Lung (tissue), 12 donors: ENCODE measurements around the gene PCP2. TPM values are rescaled to one million over a fixed set of nuclear protein-coding genes. Genes with fewer than 3 reads are reported as not detected.

ENCODE experiments used
- ATAC-seq: fragments of 200-7000 bp; cut with Tn5 transposase; one replicate; pipeline ENCODE4 v1.9.1; 2020; ENCODE audit warnings: moderate number of reproducible peaks; ENCODE audit not compliant: insufficient read depth, low FRiP score
- DNase-seq, 3 donors: peaks; one replicate each; pipeline ENCODE4 v3.0.0-alpha.2; 2013 to 2017
- H3K27ac ChIP-seq, 2 donors: one replicate each; pipeline ENCODE4 v1.5.1; 2013; ENCODE audit warnings: mild to moderate bottlenecking in 2 of 2, moderate library complexity in 2 of 2, control low read depth in 1 of 2, inconsistent platforms in 1 of 2, low read depth in 1 of 2, low read length in 1 of 2
- H3K27me3 ChIP-seq, 3 donors: one replicate each; pipeline ENCODE4 v1.5.1; 2013; ENCODE audit warnings: low read length in 2 of 3; ENCODE audit not compliant: control insufficient read depth in 3 of 3, insufficient read depth in 3 of 3
- H3K36me3 ChIP-seq, 4 donors: one replicate each; pipeline ENCODE4 v1.5.1; 2013; ENCODE audit warnings: low read length in 4 of 4, mild to moderate bottlenecking in 1 of 4, moderate library complexity in 1 of 4; ENCODE audit not compliant: control insufficient read depth in 4 of 4, insufficient read depth in 4 of 4
- H3K4me1 ChIP-seq, 5 donors: one replicate each; pipeline ENCODE4 v1.5.1; 2013; ENCODE audit warnings: low read length in 5 of 5, mild to moderate bottlenecking in 2 of 5, moderate library complexity in 1 of 5; ENCODE audit not compliant: control insufficient read depth in 5 of 5, insufficient read depth in 5 of 5
- H3K4me3 ChIP-seq: one replicate; pipeline ENCODE4 v1.5.1; 2013; ENCODE audit warnings: mild to moderate bottlenecking, control low read depth, moderate library complexity
- H3K9ac ChIP-seq, 2 donors: one replicate each; pipeline ENCODE4 v1.5.1; 2013; ENCODE audit warnings: low read length in 2 of 2, control low read depth in 1 of 2; ENCODE audit not compliant: insufficient read depth in 1 of 2
- H3K9me3 ChIP-seq, 4 donors: one replicate each; pipeline ENCODE4 v1.5.1; 2013; ENCODE audit warnings: low read length in 3 of 4, mild to moderate bottlenecking in 1 of 4, moderate library complexity in 1 of 4; ENCODE audit not compliant: control insufficient read depth in 4 of 4, insufficient read depth in 3 of 4
- CTCF ChIP-seq: IDR thresholded peaks from 2 replicates; pipeline ENCODE4 v1.5.1; 2012; ENCODE audit warnings: mild to moderate bottlenecking; ENCODE audit errors: control extremely low read depth, extremely low read depth
- WGBS, 2 donors: extraction: QIAGEN DNeasy Blood & Tissue Kit; methylation state at CpG; one replicate each; pipeline ENCODE4 v1.1.7; 2013; 5-methylcytosine and 5-hydroxymethylcytosine counted together
- polyA plus RNA-seq, 2 donors: library from polyadenylated mRNA; stranded (reverse); fragments of 200-250 nt; gene quantifications; one replicate each; pipeline ENCODE4 v1.2.1, GENCODE V29; 2013
- total RNA-seq, 2 donors: library from RNA; depleted of rRNA in 1 of 2; stranded (reverse); fragments of >200 nt in 1 of 2; gene quantifications; one replicate each; pipeline ENCODE4 v1.2.1, GENCODE V29; 2014 to 2021
- donor health status: control.
- donor health status: control.
- donor health status: Bipolar disorder and iron deficiency.
- donor health status: healthy.
- donor health status: DM: yes; HTN: yes; CAD: no.

Gene PCP2
- total and polyA plus RNA-seq, 4 donors, result 0.60 to 4.4 (median 1.9) TPM

DNA sequence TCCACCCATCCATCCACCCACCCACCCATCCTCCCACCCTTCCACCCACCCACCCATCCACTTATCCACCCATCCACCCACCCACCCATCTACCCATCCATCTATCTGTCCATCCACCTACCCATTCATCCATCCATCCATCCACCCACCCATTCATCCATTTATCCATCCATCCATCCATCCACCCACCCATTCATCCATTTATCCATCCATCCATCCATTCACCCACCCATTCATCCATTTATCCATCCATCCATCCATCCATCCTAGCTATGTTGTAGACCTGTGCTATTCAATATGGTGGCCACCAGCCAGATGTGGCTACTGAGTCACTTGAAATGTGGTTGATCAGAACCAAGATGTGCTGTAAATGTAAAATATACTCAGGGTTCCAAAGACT, 32.8 kb downstream of the PCP2 start:
- H3K9me3 ChIP-seq, result peaks cover 0 to 2% (median 0%) of the 10 kb centered on the region in 4 donors
- peaks cover 0 to 9% (median 0%) of the 10 kb centered on the region in 5 donors for H3K4me1 ChIP-seq
- no peak overlapping the region for H3K4me3 ChIP-seq
- TF ChIP-seq CTCF, result no peak
- H3K27me3 ChIP-seq, result peaks cover 4 to 11% (median 9%) of the 10 kb centered on the region in 3 donors
- no peak for DNase-seq
- H3K9ac ChIP-seq, result no peak overlapping the region
- H3K36me3 ChIP-seq, result no peaks in the 10 kb centered on the region
- ATAC-seq, result no peak
- no peak overlapping the region for H3K27ac ChIP-seq

DNA sequence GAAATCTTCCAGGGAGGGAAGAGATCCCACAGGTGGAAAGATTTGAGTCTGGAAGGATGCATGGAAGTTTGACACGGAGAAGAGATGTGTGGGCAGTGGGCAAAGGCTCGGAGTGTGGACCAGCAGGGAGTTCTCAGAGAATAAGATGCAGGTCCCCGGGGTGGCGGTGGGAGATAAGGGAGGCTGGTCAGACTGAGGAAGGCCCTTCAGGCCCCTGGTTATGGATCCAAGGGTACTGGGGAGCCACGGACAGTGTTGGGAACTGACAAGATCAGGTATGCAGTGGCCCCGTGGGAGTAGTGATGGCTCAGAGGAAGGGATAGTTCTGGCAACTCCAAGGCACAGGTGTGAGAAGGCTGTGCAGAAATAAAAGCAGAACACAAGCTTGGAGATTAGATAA, 35.3 kb downstream of the PCP2 start:
- WGBS, 2 donors, result 76 to 84% methylated on average over 6 of the region's 6 CpGs
- Histone ChIP-seq H3K4me3 (no peak overlapping the region), H3K36me3 (no peaks in the 10 kb centered on the region), H3K9ac (no peak overlapping the region), H3K27me3 (peaks cover 0 to 22% (median 22%) of the 10 kb centered on the region in 3 donors), H3K27ac (no peak overlapping the region), H3K9me3 (no peaks in the 10 kb centered on the region), H3K4me1 (peaks cover 0 to 7% (median 0%) of the 10 kb centered on the region in 5 donors)
- TF ChIP-seq CTCF, result no peak
- no peak for DNase-seq
- ATAC-seq, result no peak

DNA sequence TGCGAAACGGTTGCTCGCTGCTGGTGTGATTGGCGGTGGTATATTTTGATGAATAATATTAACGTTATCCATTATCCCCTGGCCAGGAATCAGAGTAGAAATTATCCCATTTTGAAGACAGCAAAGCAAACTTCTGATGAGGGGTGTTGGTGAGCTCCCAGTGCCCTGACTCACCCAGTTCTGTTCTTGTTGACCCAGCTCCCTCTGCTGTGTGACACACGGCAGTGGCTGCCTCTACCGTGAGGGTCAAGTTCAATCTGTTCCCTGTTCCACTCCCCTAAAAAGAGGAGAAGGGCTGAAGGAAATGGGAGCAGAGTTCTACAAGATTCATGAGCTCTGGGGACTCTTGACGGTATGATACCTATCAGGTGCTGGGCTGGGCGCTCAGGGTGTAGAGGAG, 35.8 kb downstream of the PCP2 start:
- Histone ChIP-seq H3K27ac (no peak overlapping the region), H3K9me3 (no peaks in the 10 kb centered on the region), H3K4me1 (peaks cover 0 to 7% (median 0%) of the 10 kb centered on the region in 5 donors), H3K9ac (no peak overlapping the region), H3K4me3 (no peak overlapping the region), H3K27me3 (peaks cover 0 to 22% (median 22%) of the 10 kb centered on the region in 3 donors), H3K36me3 (no peaks in the 10 kb centered on the region)
- ATAC-seq, result no peak
- no peak for TF ChIP-seq CTCF
- DNase-seq, result no peak
- whole genome bisulfite sequencing, 2 donors, result 70 to 73% methylated on average over 9 of the region's 9 CpGs
